Caco-2 (cell line): ENCODE data around the gene DONSON. TPM values are rescaled to one million over a fixed set of nuclear protein-coding genes. Genes with fewer than 3 reads are reported as not detected.

Experiments used
- BruUV-seq: library from RNA; stranded (reverse); fragments of 400-500 nt; replicated peaks from 2 replicates; lab custom pipeline; 2021; lab: Mats Ljungman, UMichigan
- CTCF ChIA-PET: fragments of 300-600 bp; sonication (Branson Sonifier 250); formaldehyde crosslinking; loops from one replicate; lab custom pipeline; 2022; ENCODE audit warnings: antibody characterized with exemption; lab: Charles Lee
- POLR2A ChIA-PET: fragments of 300-600 bp; sonication (Branson Sonifier 250); formaldehyde crosslinking; loops from one replicate; lab custom pipeline; 2022; ENCODE audit warnings: antibody characterized with exemption; lab: Charles Lee
- DNase-seq, 2 experiments: peaks; one replicate each; pipeline versions ENCODE4 v3.0.0 to v3.0.0-alpha.2; 2020 to 2022
- H3K27me3 ChIP-seq: replicated peaks from 2 replicates; pipeline ENCODE4 v1.6.0; 2011; ENCODE audit warnings: low read length; ENCODE audit not compliant: control insufficient read depth, insufficient read depth
- H3K36me3 ChIP-seq: 2 replicates; pipeline ENCODE4 v1.5.1; 2011; ENCODE audit warnings: low read length; ENCODE audit not compliant: control insufficient read depth, insufficient read depth
- H3K4me1 ChIP-seq: fragments of 250-450 bp; sonication (Bioruptor Pico); 2 replicates; pipeline ENCODE4 v1.5.1; 2020; ENCODE audit warnings: mild to moderate bottlenecking
- H3K4me3 ChIP-seq: 2 replicates; pipeline ENCODE4 v1.5.1; 2011; ENCODE audit warnings: low read depth, mild to moderate bottlenecking, control low read depth, low read length
- H3K9me3 ChIP-seq: fragments of 250-450 bp; sonication (Bioruptor Pico); 2 replicates; pipeline ENCODE4 v1.5.1; 2020; ENCODE audit warnings: mild to moderate bottlenecking, moderate library complexity
- H3K27ac Mint-ChIP-seq: one replicate; pipeline ENCODE4 v1.8.0; 2022; ENCODE audit warnings: mixed read lengths; ENCODE audit not compliant: unreplicated experiment
- H3K27me3 Mint-ChIP-seq: one replicate; pipeline ENCODE4 v1.8.0; 2022; ENCODE audit warnings: mixed read lengths; ENCODE audit not compliant: insufficient read depth, unreplicated experiment
- H3K36me3 Mint-ChIP-seq: one replicate; pipeline ENCODE4 v1.8.0; 2022; ENCODE audit warnings: mild to moderate bottlenecking, mixed read lengths; ENCODE audit not compliant: insufficient read depth, unreplicated experiment
- H3K4me1 Mint-ChIP-seq: one replicate; pipeline ENCODE4 v1.8.0; 2022; ENCODE audit warnings: low read depth, mixed read lengths; ENCODE audit not compliant: unreplicated experiment
- H3K4me3 Mint-ChIP-seq: one replicate; pipeline ENCODE4 v1.8.0; 2022; ENCODE audit warnings: mild to moderate bottlenecking, moderate library complexity, mixed read lengths; ENCODE audit not compliant: unreplicated experiment
- H3K9me3 Mint-ChIP-seq: one replicate; pipeline ENCODE4 v1.8.0; 2022; ENCODE audit warnings: mixed read lengths; ENCODE audit not compliant: unreplicated experiment
- CTCF ChIP-seq, 2 experiments: fragments of 200-600 bp in 1 of 2; IDR thresholded peaks; 1 replicate in 1 of 2; 2 replicates in 1 of 2; pipeline versions ENCODE4 v1.5.1 to v1.8.0; 2011 to 2022; ENCODE audit warnings: antibody characterized with exemption in 1 of 2, control low read depth in 1 of 2, inconsistent platforms in 1 of 2, low read depth in 1 of 2, low read length in 1 of 2, mild to moderate bottlenecking in 1 of 2, moderate library complexity in 1 of 2; ENCODE audit not compliant: insufficient read depth in 1 of 2, severe bottlenecking in 1 of 2, unreplicated experiment in 1 of 2
- intact Hi-C: fragments of 100-400 bp; cut with micrococcal nuclease; formaldehyde crosslinking; loops from one replicate; pipeline ENCODE4 v1.10.0; 2022; ENCODE audit not compliant: unreplicated experiment
- total RNA-seq: library from RNA; stranded (reverse); gene quantifications from 2 replicates; pipeline ENCODE4 v1.2.3, GENCODE V29; 2022

The DONSON gene
- total RNA-seq, 1 experiment from 2014 or later = 36.2 TPM

- no peaks in the 10 kb centered on the region for H3K9me3 ChIP-seq
- no peak overlapping the region for H3K27ac Mint-ChIP-seq
- ChIA-PET CTCF (no interaction called here), POLR2A (interaction anchor here (0.6 kb wide), 1 partner anchor 8 kb away, joined by 9 read pairs; no protein-coding TSS in a partner anchor)
- H3K27me3 Mint-ChIP-seq = no peaks in the 10 kb centered on the region
- peaks cover 16% of the 10 kb centered on the region for H3K4me1 Mint-ChIP-seq
- no peaks in the 10 kb centered on the region; the same call in 1 of the 2 replicates for H3K36me3 ChIP-seq
- H3K4me3 ChIP-seq = no peak overlapping the region
- peaks cover 10% of the 10 kb centered on the region for H3K9me3 Mint-ChIP-seq
- H3K4me3 Mint-ChIP-seq = no peak overlapping the region
- no peak for DNase-seq
- H3K36me3 Mint-ChIP-seq = peaks cover 89% of the 10 kb centered on the region
- no peak for TF ChIP-seq CTCF (IDR thresholded peaks at IDR 0.05; ENCODE audit: insufficient read depth in 1 of 2, low read depth in 1 of 2, low read length in 1 of 2, severe bottlenecking in 1 of 2, unreplicated experiment in 1 of 2)
- intact Hi-C loops = no loop called here
- H3K4me1 ChIP-seq = peaks cover 8% of the 10 kb centered on the region; the same call in 1 of the 2 replicates
- H3K27me3 ChIP-seq = no peaks in the 10 kb centered on the region
- BruUV-seq = no TSS peak
Observed at GRCh38 chr21:33537212-33537611, 51.3 kb downstream of the DONSON start.

- BruUV-seq = no TSS peak
- no peaks in the 10 kb centered on the region for H3K9me3 ChIP-seq
- POLR2A ChIA-PET = no interaction called here
- H3K4me3 ChIP-seq = no peak overlapping the region
- DNase-seq = no peak
- no peaks in the 10 kb centered on the region for H3K4me1 ChIP-seq
- Mint-ChIP-seq H3K36me3 (peaks cover 99% of the 10 kb centered on the region), H3K4me3 (no peak overlapping the region), H3K9me3 (no peaks in the 10 kb centered on the region), H3K4me1 (no peaks in the 10 kb centered on the region), H3K27ac (no peak overlapping the region), H3K27me3 (no peaks in the 10 kb centered on the region)
- CTCF ChIA-PET = no interaction called here
- TF ChIP-seq CTCF (IDR thresholded peaks at IDR 0.05; ENCODE audit: insufficient read depth in 1 of 2, low read depth in 1 of 2, low read length in 1 of 2, severe bottlenecking in 1 of 2, unreplicated experiment in 1 of 2) = no peak
- intact Hi-C loops = no loop called here
- no peaks in the 10 kb centered on the region for H3K36me3 ChIP-seq
- no peaks in the 10 kb centered on the region for H3K27me3 ChIP-seq
Observed at GRCh38 chr21:33531007-33531406, 57.5 kb downstream of the DONSON start.

Other genes starting within 250 kb of the DONSON start
- gene IFNGR2, start 185.3 kb downstream of the DONSON start, total RNA-seq = 47.0 and 56.9 TPM in 2 replicates
- gene TMEM50B, start 108.7 kb downstream of the DONSON start, total RNA-seq = 21.0 and 25.9 TPM in 2 replicates
- gene DNAJC28, start 97.0 kb downstream of the DONSON start, total RNA-seq = 2.5 and 2.7 TPM in 2 replicates
- 134 and 147 TPM in 2 replicates for gene GART, start 46.6 kb downstream of the DONSON start, total RNA-seq
- gene SON, start 45.6 kb downstream of the DONSON start, total RNA-seq = 220 and 273 TPM in 2 replicates
- gene CRYZL1, start 53.1 kb upstream of the DONSON start, total RNA-seq = 26.6 and 29.1 TPM in 2 replicates
- gene ITSN1, start 53.8 kb upstream of the DONSON start, total RNA-seq = 88.5 and 98.4 TPM in 2 replicates